ENCODE measurements around the gene HOMER3.
A peak's percentile ranks its signal among the peaks of the same experiment; 100 is the strongest.

Gene HOMER3

GRCh38 chr19:18940769-18941627 is at the start of gene HOMER3:
Gene HOMER3, minus strand, starts transcription at chr19:18941217. Its CDS starts 2,235 bp downstream, at chr19:18938982.
- intact Hi-C loops (cut with micrococcal nuclease): loop anchor here (2.0 to 5.0 kb wide), 2 partner anchors 26 to 46 kb away; no protein-coding TSS in a partner anchor
- H3K27ac Mint-ChIP-seq: peak within 1 kb of the TSS; percentile 87

DNA sequence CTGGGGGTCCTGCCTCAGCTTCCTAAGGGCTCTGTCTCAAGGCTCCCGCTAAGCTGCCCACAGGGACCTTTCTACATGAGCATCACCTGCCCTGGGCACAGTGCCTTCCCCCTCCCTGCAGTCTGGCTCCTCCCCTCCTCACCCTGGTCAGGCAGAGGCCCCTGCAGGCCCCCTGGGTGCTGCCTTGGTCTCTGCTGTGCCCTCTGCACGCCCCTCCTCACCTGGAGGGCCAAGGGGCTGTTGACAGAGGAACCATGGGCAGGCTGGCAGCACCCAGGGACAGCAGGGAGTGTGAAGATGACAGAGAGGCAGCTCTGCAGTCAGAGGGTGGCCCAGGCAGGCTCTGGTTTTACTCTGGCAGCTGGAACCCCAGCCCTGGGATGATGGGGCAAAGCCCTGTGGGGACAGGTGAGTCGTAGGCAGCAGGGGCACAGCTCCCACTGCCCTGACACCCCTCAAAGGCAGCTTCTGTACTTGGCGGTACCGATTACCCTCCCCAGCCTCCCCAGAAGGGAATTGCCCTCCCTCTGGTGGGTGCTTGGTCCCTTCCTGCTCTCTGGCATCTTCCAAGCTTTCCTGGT is 49.2 kb upstream of the HOMER3 start:
- Mint-ChIP-seq H3K27ac (no peak overlapping the region), H3K9me3 (no peaks in the 10 kb centered on the region), H3K4me3 (no peak overlapping the region), H3K4me1 (ENCODE audit: low read depth) (peaks cover 17% of the 10 kb centered on the region), H3K27me3 (no peaks in the 10 kb centered on the region), H3K36me3 (ENCODE audit: low read depth) (peaks cover 51% of the 10 kb centered on the region)
- intact Hi-C loops (cut with micrococcal nuclease): no loop called here

More at GRCh38 chr19:18940769-18941627, at the start of gene HOMER3:
- no peaks in the 10 kb centered on the region for H3K27me3 Mint-ChIP-seq
- peak within 1 kb of the TSS; percentile 89 for H3K4me3 Mint-ChIP-seq
- H3K9me3 Mint-ChIP-seq: no peaks in the 10 kb centered on the region
- H3K36me3 Mint-ChIP-seq (ENCODE audit: low read depth): peaks cover 36% of the 10 kb centered on the region
- peaks cover 26% of the 10 kb centered on the region for H3K4me1 Mint-ChIP-seq (ENCODE audit: low read depth)

- Mint-ChIP-seq H3K9me3 (no peaks in the 10 kb centered on the region), H3K27me3 (no peaks in the 10 kb centered on the region), H3K27ac (no peak overlapping the region), H3K4me1 (ENCODE audit: low read depth) (peaks cover 23% of the 10 kb centered on the region), H3K4me3 (no peak overlapping the region), H3K36me3 (ENCODE audit: low read depth) (peaks cover 42% of the 10 kb centered on the region)
- intact Hi-C loops (cut with micrococcal nuclease): loop anchor here (5.0 kb wide), 2 partner anchors 47 to 72 kb away; partner anchors contain the start of genes COPE, DDX49 and HOMER3
These were observed 48.3 kb upstream of the HOMER3 start for GRCh38 chr19:18989316-18989715.

DNA sequence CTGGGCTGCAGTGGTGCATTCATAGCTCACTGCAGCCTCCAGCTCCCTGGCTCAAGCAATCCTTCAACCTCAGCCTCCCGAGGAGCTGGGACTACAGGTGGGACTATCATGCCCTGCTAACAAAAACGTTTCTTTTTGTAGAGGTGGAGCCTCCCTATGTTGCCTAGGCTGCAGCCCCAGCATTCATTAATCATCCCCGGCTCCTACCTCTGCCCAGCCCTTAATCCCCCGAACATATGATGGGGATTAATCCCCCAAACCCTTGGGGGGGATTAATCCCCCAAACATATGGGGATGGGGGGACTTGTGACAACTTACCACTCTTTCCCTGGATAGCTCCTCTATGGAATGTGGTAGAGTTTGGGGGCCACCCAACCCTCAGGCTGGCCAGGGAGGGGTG is 46.4 kb upstream of the HOMER3 start:
- Mint-ChIP-seq H3K27me3 (no peaks in the 10 kb centered on the region), H3K27ac (no peak overlapping the region), H3K4me1 (ENCODE audit: low read depth) (peaks cover 31% of the 10 kb centered on the region), H3K4me3 (no peak overlapping the region), H3K9me3 (no peaks in the 10 kb centered on the region), H3K36me3 (ENCODE audit: low read depth) (peaks cover 23% of the 10 kb centered on the region)
- intact Hi-C loops (cut with micrococcal nuclease): loop anchor here (5.0 kb wide), 2 partner anchors 45 to 70 kb away; partner anchors contain the start of genes COPE, DDX49 and HOMER3

GRCh38 chr19:18985257-18985656 is 44.2 kb upstream of the HOMER3 start:
- peaks cover 1% of the 10 kb centered on the region for H3K36me3 Mint-ChIP-seq (ENCODE audit: low read depth)
- peak overlapping the region; percentile 84 for H3K27ac Mint-ChIP-seq
- H3K4me3 Mint-ChIP-seq: peak overlapping the region; percentile 50
- no peaks in the 10 kb centered on the region for H3K9me3 Mint-ChIP-seq
- no peaks in the 10 kb centered on the region for H3K27me3 Mint-ChIP-seq
- intact Hi-C loops (cut with micrococcal nuclease): loop anchor here (5.0 kb wide), 2 partner anchors 43 to 68 kb away; partner anchors contain the start of genes COPE, DDX49 and HOMER3
- H3K4me1 Mint-ChIP-seq (ENCODE audit: low read depth): peaks cover 31% of the 10 kb centered on the region

- Mint-ChIP-seq H3K27me3 (no peaks in the 10 kb centered on the region), H3K27ac (peak overlapping the region; percentile 84), H3K4me1 (ENCODE audit: low read depth) (peaks cover 31% of the 10 kb centered on the region), H3K4me3 (no peak overlapping the region), H3K36me3 (ENCODE audit: low read depth) (no peaks in the 10 kb centered on the region), H3K9me3 (no peaks in the 10 kb centered on the region)
- intact Hi-C loops (cut with micrococcal nuclease): no loop called here
These were observed 43.2 kb upstream of the HOMER3 start for GRCh38 chr19:18984251-18984650.

DNA sequence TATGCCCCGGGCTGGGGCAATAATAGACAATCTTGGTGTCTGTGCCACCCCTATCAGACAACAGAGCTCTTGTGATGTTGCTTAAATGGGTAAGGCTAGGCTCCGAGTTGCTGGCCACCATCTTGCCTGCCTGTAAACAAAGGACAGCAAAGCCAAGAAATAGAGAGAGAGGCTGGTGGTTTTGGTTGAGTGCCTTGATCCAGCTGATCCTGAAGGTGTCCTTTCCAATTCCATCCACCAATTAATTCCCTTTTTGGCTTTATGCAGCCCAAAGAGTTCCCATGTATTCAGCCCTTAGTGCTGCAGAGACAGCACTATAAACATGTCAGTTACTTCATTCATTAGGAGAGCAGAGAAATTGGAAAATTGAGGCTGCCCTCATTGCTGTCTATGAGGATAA is 41.7 kb upstream of the HOMER3 start:
- no peaks in the 10 kb centered on the region for H3K36me3 Mint-ChIP-seq (ENCODE audit: low read depth)
- no peaks in the 10 kb centered on the region for H3K27me3 Mint-ChIP-seq
- H3K27ac Mint-ChIP-seq: no peak overlapping the region
- H3K4me3 Mint-ChIP-seq: no peak overlapping the region
- no peaks in the 10 kb centered on the region for H3K9me3 Mint-ChIP-seq
- intact Hi-C loops (cut with micrococcal nuclease): no loop called here
- peaks cover 41% of the 10 kb centered on the region for H3K4me1 Mint-ChIP-seq (ENCODE audit: low read depth)

- Mint-ChIP-seq H3K27ac (no peak overlapping the region), H3K9me3 (no peaks in the 10 kb centered on the region), H3K4me1 (ENCODE audit: low read depth) (peaks cover 31% of the 10 kb centered on the region), H3K4me3 (no peak overlapping the region), H3K36me3 (ENCODE audit: low read depth) (no peaks in the 10 kb centered on the region), H3K27me3 (no peaks in the 10 kb centered on the region)
- intact Hi-C loops (cut with micrococcal nuclease): no loop called here
These were observed 39.5 kb upstream of the HOMER3 start for GRCh38 chr19:18980432-18981020.

GRCh38 chr19:18978616-18979015 is 37.6 kb upstream of the HOMER3 start:
- H3K27me3 Mint-ChIP-seq: no peaks in the 10 kb centered on the region
- H3K9me3 Mint-ChIP-seq: no peaks in the 10 kb centered on the region

GRCh38 chr19:18975869-18976268 is 34.9 kb upstream of the HOMER3 start:
- no peaks in the 10 kb centered on the region for H3K36me3 Mint-ChIP-seq (ENCODE audit: low read depth)
- no peak overlapping the region for H3K27ac Mint-ChIP-seq
- H3K4me1 Mint-ChIP-seq (ENCODE audit: low read depth): peaks cover 32% of the 10 kb centered on the region
- no peak overlapping the region for H3K4me3 Mint-ChIP-seq
- no peaks in the 10 kb centered on the region for H3K9me3 Mint-ChIP-seq
- H3K27me3 Mint-ChIP-seq: no peaks in the 10 kb centered on the region
- intact Hi-C loops (cut with micrococcal nuclease): no loop called here

More at GRCh38 chr19:18978616-18979015, 37.6 kb upstream of the HOMER3 start:
- intact Hi-C loops (cut with micrococcal nuclease): no loop called here
- Mint-ChIP-seq H3K27ac (no peak overlapping the region), H3K4me3 (no peak overlapping the region), H3K36me3 (ENCODE audit: low read depth) (no peaks in the 10 kb centered on the region), H3K4me1 (ENCODE audit: low read depth) (peaks cover 16% of the 10 kb centered on the region)

DNA sequence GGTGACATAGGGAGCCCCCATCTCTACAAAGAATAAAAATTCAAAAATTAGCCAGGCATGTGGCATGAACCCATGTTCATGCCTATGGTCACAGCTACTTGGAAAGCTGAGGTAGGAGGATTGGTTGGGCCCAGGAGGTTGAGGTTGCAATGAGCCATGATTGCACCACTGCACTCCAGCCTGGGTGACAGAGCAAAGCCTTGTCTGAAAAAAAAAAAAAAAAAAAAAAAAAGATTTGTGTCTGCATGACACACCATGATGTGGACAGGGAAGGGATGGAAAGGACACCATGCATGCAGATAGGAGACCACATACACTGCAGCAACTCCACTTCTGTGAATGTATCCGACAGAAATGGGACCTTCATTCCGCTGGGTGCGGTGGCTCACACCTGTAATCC is 34.0 kb upstream of the HOMER3 start:
- Mint-ChIP-seq H3K36me3 (ENCODE audit: low read depth) (no peaks in the 10 kb centered on the region), H3K27me3 (no peaks in the 10 kb centered on the region), H3K9me3 (no peaks in the 10 kb centered on the region), H3K4me1 (ENCODE audit: low read depth) (peaks cover 41% of the 10 kb centered on the region), H3K4me3 (no peak overlapping the region), H3K27ac (no peak overlapping the region)
- intact Hi-C loops (cut with micrococcal nuclease): no loop called here

DNA sequence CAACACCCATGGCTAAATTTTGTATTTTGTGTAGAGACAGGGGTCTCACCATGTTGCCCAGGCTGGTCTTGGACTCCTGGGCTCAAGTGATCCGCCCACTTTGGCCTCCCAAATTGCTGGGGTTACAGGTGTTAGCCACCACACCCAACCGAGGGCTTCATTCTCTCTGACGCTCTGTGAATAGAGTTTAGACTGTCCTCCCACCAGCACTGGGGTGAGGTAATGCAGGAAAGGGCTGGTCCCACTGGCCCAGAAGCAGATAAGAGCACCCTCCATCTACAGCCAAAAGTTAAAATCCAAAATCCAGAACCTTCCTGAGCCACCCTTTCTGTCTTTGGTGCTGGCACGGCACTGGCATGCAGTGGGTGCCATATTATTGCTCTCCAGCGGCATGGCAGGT is 31.8 kb upstream of the HOMER3 start:
- Mint-ChIP-seq H3K36me3 (ENCODE audit: low read depth) (no peaks in the 10 kb centered on the region), H3K4me1 (ENCODE audit: low read depth) (peaks cover 49% of the 10 kb centered on the region), H3K9me3 (no peaks in the 10 kb centered on the region), H3K4me3 (no peak overlapping the region), H3K27ac (peak overlapping the region; percentile 72), H3K27me3 (no peaks in the 10 kb centered on the region)
- intact Hi-C loops (cut with micrococcal nuclease): no loop called here

DNA sequence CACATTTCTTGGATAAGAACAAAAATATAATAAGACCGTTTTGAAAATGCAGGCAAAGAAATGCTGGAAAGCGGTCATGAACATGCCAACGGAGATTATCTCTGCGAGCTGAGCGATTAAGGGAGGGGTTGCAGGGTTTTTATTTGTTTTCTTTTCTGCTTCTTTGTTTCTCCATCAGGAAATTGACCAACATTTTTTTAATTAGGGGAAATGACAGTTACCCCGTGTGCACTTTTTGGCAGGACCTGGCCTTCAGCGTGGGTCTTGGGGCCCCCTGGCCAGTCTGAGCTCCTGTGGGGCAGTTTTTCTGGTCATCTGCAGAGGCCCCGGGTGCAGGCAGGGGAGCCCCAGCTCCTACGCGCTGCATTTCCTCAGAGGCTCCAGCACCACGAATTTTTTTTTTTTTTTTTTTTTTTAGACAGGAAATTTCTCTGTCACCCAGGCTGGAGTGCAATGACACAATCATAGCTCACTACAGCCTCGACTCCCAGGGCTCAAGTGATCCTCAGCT is 31.3 kb upstream of the HOMER3 start:
- intact Hi-C loops (cut with micrococcal nuclease): no loop called here
- Mint-ChIP-seq H3K4me1 (ENCODE audit: low read depth) (peaks cover 52% of the 10 kb centered on the region), H3K27ac (peak overlapping the region; percentile 72), H3K27me3 (no peaks in the 10 kb centered on the region), H3K36me3 (ENCODE audit: low read depth) (no peaks in the 10 kb centered on the region), H3K4me3 (peak overlapping the region; percentile 26), H3K9me3 (no peaks in the 10 kb centered on the region)
